LNCAP (cell line): ENCODE results near the gene SLC35D3.

ENCODE experiments used
- TF ChIP-seq, protein P1 (sequence below): fragments of 450-650 bp; IDR thresholded peaks from 2 replicates; pipeline ENCODE4 v1.5.1; 2017; ENCODE audit warnings: mild to moderate bottlenecking

SLC35D3 gene

GRCh38 chr6:136963259-136963658, 41.2 kb downstream of the SLC35D3 start:
- TF ChIP-seq, protein P1, sequence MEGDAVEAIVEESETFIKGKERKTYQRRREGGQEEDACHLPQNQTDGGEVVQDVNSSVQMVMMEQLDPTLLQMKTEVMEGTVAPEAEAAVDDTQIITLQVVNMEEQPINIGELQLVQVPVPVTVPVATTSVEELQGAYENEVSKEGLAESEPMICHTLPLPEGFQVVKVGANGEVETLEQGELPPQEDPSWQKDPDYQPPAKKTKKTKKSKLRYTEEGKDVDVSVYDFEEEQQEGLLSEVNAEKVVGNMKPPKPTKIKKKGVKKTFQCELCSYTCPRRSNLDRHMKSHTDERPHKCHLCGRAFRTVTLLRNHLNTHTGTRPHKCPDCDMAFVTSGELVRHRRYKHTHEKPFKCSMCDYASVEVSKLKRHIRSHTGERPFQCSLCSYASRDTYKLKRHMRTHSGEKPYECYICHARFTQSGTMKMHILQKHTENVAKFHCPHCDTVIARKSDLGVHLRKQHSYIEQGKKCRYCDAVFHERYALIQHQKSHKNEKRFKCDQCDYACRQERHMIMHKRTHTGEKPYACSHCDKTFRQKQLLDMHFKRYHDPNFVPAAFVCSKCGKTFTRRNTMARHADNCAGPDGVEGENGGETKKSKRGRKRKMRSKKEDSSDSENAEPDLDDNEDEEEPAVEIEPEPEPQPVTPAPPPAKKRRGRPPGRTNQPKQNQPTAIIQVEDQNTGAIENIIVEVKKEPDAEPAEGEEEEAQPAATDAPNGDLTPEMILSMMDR, result no peak

DNA sequence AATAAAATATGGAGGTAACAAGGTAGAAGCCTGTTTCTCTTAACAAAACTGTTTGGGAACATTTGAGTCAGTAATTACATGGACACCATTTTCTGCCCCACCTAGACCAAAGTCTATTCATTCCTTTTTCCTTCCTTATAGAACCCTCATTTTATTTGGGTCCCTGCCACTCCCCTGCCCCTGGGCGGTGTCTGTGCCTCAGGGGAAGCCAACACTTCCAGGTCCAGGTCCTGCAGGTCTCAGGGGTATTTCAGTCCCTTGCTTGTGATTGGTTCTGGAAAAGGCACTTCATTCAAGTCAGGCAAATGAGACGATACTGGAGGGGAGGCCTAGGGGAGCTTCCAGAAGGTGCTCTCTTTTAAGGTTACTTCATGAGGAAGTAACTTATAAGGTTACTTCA, 42.3 kb downstream of the SLC35D3 start:
- TF ChIP-seq, protein P1, result no peak

GRCh38 chr6:136967876-136968752, 46.0 kb downstream of the SLC35D3 start:
- TF ChIP-seq, protein P1, result peak; percentile 77

- TF ChIP-seq, protein P1, result no peak
These were observed 46.7 kb downstream of the SLC35D3 start for GRCh38 chr6:136968837-136969236.

- TF ChIP-seq, protein P1, result no peak
These were observed 47.3 kb downstream of the SLC35D3 start for GRCh38 chr6:136969433-136969832.

- TF ChIP-seq, protein P1, result no peak
These were observed 47.8 kb downstream of the SLC35D3 start for GRCh38 chr6:136969930-136970329.

DNA sequence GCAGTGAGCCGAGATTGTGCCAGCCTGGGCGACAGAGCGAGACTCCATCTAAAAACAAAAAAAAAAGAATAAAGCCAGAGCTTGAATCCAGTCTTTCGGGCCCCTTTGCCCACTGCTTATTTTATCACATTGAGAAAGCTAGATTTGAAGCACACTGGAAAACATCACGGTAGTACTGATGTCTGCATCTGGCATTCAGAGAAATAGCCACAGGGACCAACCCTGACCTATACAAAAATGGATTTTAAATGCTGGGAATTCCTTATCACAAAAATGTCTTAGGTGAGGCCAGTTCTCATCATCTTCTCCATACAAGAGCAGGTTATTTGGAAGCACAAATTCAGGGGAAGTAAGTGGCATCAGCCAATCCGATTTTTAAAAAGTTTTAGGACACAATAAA, 49.5 kb downstream of the SLC35D3 start:
- TF ChIP-seq, protein P1, result no peak
